ENCODE results near the gene GAK.

GAK gene

GRCh38 chr4:964346-965025, 32.4 kb upstream of the GAK start:
- in situ Hi-C loops (cut with MboI; ENCODE audit: low sequenced_read_pairs) = no loop called here

DNA sequence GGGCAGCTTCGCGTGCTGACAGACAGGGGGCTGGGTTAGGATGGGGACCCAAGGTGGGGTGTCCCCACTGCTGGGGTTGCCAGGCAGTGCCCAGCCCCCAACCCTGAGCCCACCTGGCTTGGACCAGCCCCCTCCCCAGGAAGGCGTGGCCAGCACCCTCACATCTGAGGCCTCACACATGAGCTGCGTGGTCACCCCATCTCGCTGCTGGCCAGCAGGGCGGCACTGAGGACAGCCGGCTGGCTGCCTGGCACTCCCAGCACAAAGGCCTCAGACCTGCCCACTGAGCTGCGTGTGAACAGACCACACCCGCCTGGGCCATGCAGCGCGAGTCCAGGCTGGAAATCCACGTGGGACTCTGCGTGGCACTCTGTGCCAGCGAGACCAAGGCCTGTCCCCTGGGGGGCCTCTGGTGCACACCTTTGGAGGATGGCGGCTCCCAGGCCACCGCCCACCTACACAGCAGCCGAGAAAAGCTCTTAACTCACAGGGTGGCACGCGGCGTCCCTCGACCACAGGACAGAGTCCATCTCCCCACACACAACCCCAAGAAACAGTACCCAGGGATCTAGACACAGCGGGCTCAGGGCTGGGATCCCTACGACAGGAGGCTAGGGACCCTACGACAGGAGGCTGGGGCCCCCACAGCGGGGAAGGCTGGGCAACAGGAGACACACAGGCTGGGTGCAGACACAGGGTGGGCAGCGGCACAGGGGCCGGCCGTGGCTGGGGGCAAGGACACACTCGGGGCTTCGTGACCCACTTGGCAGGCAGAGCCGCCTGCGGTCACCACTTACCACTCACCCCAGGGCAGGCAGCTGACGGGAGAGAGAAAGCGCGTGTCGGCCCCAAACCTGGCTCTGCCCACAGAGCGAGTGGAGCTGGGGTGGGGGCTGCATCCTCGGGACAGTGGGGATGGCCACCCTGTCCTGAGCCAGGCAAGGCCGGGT, 31.4 kb upstream of the GAK start:
- in situ Hi-C loops (cut with MboI; ENCODE audit: low sequenced_read_pairs) = no loop called here

DNA sequence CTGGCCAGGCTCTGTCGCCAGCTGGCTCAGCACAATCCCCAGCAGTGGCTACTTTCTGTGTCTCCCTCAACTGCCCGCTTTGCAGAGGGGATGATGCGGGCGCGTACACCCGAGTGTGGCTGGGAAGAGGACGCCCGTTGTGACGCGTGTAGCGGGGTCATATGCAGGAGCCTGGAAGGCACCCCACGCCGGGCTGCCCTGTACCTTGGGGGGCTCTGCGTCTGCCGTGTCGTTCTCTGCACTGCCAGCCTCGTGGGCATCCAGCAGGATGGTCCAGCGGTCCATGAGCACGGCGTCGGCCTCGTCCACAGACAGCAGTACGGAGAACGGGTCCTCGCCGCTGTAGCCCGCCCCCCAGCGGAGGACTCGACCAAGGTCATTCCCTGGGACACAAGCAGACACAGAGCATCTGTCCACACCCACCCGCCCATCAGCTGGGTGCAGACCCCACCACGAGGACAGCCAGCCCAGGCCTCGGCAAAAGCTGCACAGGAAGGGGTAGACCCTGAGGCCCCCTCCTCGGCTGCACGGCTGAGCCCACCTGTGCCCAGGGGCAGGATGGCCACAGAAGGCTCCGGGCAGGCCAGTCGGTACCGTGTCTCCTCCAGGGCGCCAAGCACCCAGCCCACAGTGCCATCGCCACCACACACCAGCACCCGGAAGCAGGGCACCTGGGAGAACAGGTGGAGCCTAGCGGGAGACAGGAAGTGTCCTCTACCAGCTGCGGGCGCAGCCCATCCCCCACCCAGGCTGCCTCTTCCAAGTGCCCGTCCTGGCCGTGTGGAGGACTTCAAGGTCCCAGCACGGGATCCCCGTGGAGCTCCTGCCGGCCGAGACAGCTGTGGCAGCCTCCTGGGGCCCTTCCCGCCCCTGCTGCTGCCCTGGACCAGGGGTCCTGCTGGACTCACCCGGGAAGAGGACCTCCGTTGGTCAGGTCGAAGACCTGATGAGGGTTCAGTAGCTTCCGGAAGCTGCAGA, 30.4 kb upstream of the GAK start:
- in situ Hi-C loops (cut with MboI; ENCODE audit: low sequenced_read_pairs) = no loop called here

- in situ Hi-C loops (cut with MboI; ENCODE audit: low sequenced_read_pairs) = no loop called here
Observed at GRCh38 chr4:961351-962230, 29.5 kb upstream of the GAK start.

GRCh38 chr4:960636-961350, 28.7 kb upstream of the GAK start:
- in situ Hi-C loops (cut with MboI; ENCODE audit: low sequenced_read_pairs) = no loop called here

- in situ Hi-C loops (cut with MboI; ENCODE audit: low sequenced_read_pairs) = no loop called here
Observed at GRCh38 chr4:960140-960635, 28.1 kb upstream of the GAK start.

DNA sequence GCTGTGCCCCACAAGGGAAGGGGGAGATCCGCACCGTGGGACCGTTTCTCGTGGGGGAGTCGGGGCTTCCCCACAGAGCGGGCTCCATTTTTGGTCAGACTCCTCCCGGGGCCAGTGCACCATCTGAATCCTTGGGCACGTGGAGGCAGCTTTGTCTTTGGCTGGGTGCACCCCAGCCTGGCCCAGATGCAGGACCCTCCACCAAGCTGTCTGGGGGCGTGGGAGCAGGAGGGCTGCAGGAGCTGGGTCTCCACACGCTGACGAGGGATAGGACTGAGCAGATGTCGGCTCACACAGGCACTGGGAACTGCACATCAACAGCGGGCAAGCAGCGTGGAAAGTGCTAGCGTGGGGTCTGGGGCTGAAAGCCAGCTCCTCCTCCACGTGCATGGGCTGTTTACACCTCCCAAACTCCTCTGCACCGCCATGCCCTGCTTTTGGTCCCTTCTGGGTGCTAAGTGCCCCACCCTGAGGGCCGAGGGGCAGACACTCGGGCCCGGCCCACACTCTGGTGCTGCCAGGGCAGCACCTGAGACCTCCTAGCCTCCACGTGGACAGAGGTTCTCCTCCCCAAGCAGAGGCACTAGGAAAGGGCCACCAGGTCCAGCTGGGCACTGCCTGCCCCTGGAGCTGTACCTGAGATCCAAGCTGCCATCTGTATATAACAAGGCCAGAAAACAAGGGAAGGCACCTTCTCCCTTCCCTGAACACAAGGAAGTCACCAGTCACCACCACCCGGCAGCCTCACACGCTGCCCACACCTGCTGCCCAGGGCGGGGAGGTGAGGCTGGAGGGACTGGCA, 27.4 kb upstream of the GAK start:
- in situ Hi-C loops (cut with MboI; ENCODE audit: low sequenced_read_pairs) = no loop called here

DNA sequence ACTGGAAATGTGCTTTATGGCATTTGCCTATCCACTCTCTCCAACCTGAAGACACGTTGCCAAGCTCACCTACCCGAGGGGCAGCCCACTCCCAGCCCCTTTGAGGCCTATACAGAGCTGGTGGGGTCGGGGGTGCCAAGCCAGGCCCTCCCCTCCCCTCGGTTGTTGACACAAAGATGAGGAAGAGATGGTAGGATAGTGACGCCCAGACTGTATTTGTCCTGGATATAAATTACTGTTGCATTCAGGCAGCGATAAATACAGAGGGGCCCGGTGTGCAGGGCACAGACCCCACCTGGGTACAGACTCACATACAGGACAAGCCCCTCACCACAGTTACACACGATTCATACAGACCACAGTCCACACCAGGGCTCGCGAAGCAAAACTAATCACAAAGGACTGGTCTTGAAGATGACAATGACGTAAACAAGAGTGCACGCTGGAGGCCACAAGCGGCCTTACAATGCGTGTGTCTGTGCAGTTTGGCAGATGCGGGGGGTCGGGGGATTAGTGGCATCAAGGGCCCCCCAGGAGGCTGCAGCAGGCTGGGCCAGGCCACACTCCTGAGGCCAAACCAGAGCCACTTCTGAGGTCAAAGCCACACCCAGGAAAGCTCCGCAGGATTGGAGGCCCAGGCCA, 26.7 kb upstream of the GAK start:
- in situ Hi-C loops (cut with MboI; ENCODE audit: low sequenced_read_pairs) = no loop called here

GRCh38 chr4:958314-958665, 26.2 kb upstream of the GAK start:
- in situ Hi-C loops (cut with MboI; ENCODE audit: low sequenced_read_pairs) = no loop called here

DNA sequence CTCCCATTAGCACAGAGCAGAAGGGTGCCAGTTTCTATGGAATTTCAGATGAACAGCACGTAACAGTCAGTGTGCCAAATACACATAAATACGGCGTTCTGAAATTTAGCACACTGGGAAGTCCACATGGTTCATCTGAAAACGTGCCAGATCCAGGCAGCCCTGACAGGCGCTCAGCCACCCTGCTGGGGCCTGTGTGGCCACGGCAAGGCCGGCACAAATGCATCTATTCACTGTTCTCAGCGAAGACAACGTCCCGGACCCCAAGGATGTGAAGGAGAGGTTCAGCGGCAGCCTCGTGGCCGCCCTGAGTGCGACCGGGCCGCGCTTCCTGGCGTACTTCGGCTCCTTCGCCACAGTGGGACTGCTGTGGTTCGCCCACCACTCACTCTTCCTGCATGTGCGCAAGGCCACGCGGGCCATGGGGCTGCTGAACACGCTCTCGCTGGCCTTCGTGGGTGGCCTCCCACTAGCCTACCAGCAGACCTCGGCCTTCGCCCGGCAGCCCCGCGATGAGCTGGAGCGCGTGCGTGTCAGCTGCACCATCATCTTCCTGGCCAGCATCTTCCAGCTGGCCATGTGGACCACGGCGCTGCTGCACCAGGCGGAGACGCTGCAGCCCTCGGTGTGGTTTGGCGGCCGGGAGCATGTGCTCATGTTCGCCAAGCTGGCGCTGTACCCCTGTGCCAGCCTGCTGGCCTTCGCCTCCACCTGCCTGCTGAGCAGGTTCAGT, 25.6 kb upstream of the GAK start:
- in situ Hi-C loops (cut with MboI; ENCODE audit: low sequenced_read_pairs) = no loop called here

GRCh38 chr4:957231-957580, 25.1 kb upstream of the GAK start:
- in situ Hi-C loops (cut with MboI; ENCODE audit: low sequenced_read_pairs) = no loop called here

GRCh38 chr4:956531-957230, 24.6 kb upstream of the GAK start:
- in situ Hi-C loops (cut with MboI; ENCODE audit: low sequenced_read_pairs) = no loop called here

- in situ Hi-C loops (cut with MboI; ENCODE audit: low sequenced_read_pairs) = no loop called here
Observed at GRCh38 chr4:955931-956381, 23.8 kb upstream of the GAK start.

GRCh38 chr4:955161-955921, 23.2 kb upstream of the GAK start:
- in situ Hi-C loops (cut with MboI; ENCODE audit: low sequenced_read_pairs) = no loop called here

DNA sequence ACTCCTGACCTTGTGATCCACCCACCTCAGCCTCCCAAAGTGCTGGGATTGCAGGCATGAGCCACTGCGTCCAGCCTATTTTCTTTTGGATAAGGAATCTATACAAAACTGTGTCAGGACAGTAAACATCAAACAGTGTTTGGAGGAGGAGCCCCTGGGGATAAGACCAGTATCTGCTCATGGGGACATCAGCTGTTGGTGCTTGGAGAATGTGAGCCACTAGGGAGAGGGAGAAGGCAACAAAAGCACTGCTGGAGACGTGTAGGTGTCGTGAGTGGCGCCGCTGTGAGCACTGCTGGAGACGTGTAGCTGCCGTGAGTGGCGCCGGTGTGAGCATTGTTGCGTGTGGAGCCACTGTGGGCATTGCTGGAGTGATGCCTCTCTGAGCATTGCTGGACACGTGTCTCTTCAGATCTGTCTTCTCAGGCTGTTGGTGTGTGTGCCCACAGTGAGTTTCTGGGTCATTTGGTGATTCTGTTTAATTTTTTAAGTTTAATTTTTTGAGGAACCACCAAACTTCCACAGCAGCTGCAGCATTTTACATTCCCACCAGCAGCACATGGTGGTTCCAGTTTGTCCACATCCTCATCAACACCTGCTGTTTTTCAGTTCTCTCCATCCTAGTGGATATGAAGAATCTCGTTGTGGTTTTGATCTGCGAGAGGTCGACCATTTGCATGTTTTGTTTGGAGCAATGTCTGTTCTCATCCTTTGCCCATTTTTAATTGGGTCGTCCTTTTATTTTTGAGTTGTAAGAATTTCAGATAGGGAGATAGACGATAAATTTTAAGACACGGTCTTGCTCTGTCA, 22.3 kb upstream of the GAK start:
- in situ Hi-C loops (cut with MboI; ENCODE audit: low sequenced_read_pairs) = no loop called here

Measured in HL-60/S4 treated with retinoic acid at 250 ng/mL for 4 days and 3 days (cell line).